GM19468 (cell line): ENCODE results near the gene ADAP1.
"Not testable (repeated sequence)": the region's sequence is repeated elsewhere in the genome, so short reads cannot be mapped to it uniquely, and the experiment has no call there.

Experiments used
- ATAC-seq: cut with Tn5 transposase; IDR thresholded peaks from one replicate; pipeline ENCODE4 v1.9.1; 2021; ENCODE audit warnings: mild to moderate bottlenecking, moderate library complexity, moderate number of reproducible peaks; ENCODE audit not compliant: unreplicated experiment; ENCODE audit errors: extremely low read depth

ADAP1 gene

DNA sequence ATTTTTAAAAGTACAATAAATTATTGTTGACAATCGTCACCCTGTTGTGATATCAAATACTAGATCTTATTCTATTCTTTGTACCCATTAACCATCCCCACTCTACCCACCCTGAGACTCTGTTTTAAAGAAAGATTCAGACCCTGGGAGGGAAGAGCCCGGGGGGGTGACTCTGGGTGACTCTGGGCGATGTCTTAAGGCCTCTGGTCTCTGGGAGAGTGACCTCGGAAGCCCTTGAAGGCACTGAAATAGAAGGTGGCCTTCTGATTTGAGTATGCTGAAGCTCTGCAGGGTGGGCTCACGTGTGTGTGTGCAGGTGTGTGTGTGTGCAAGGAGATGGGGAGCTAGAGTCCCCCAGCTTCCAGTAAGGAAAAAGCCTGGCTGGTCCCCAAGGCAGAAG, 9.7 kb downstream of the ADAP1 start:
- ATAC-seq, result no peak

DNA sequence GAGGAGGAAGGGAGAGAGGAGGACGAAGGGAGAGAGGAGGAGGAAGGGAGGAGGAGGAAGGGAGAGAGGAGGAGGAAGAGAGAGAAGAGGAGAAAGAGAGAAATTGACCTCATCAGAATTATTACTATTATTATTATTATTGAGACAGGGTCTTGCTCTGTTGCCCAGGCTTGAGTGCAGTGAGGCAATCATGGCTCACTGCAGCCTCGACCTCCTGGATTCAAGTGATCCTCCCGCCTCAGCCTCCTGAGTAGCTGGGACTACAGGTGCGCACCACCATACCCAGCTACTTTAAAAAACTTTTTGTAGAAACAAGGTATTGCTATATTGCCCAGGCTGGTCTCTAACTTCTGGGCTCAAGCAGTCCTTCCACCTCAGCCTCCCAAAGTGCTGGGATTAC, 10.7 kb downstream of the ADAP1 start:
- not testable (repeated sequence) for ATAC-seq

DNA sequence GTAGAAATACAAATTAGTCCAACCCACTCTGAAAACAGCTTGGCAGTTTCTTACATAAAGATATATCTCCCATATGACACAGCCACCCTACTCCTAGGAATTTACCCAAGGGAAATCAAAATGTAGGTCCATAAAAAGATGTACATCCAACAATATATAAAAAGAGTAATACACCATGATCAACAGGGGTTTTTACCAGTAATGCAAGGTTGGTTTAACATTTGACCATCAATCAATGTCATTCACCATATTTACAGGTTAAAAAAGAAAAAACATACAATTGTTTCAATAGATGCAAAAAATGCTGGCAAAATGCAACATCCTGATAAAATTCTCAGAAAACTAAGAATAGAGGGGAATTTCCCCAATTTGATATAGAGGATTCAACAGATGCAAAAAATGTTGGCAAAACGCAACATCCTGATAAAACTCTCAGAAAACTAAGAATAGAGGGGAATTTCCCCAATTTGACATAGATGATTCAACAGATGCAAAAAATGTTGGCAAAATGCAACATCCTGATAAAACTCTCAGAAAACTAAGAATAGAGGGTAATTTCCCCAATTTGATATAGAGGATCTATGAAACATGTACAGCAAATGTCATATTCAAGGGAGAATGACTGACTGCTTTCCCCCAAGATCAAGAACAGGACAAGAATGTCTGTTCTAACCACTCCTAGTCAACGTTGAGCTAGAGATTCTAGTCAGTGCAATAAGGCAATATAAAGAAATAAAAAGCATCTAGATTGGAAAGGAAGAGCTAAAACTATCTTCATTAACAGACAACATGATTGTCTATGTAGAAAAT, 13.7 kb downstream of the ADAP1 start:
- ATAC-seq, result no peak

DNA sequence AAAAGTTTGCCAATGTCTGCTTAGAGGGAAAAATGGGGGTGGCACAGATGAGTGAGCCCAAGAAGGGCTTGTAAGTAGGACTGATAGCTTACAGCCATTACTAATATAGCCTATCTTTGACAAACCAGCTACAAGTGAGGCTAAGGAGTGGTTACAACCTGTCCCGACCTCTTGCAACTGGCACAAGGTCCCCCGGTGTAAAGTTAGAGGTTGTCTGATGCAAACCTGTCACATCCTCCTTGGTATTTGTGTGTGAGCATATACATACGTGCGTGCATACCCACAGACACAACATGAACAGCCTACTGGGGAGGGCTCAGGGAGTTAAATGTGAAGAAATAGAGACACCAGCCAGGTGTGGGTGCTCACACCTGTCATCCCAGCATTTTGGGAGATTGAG, 14.6 kb downstream of the ADAP1 start:
- ATAC-seq, result no peak

DNA sequence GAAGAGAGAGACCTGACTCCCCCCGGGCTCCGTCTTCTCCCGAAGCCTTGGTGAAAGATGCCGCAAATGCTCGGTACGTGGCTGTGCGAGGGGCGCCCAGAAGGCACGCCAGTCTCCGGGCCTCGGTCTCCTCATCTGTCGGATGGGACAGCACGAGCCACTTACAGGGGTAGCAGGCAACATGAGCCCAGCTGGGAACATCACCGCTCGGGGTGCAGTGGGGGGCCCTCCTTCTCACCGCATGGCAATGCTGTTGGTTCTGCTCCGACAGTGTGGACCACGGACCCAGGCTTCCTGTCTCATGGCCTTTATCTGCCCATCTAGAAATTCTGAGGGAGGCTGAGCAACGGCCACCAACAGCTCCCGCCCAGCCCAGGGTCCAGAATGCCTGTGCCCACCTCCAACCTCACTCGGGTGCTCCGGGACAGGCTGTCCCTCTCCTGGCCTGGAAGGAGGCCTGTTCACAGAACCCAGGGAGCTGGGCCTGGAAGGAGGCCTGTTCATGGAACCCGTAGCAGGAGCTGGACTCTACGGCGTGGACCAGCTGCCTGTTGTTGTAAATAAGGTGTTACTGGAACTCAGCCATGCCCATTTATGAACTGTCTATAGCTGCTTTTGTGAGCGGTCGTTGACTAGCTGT, 15.8 kb downstream of the ADAP1 start:
- no peak for ATAC-seq

DNA sequence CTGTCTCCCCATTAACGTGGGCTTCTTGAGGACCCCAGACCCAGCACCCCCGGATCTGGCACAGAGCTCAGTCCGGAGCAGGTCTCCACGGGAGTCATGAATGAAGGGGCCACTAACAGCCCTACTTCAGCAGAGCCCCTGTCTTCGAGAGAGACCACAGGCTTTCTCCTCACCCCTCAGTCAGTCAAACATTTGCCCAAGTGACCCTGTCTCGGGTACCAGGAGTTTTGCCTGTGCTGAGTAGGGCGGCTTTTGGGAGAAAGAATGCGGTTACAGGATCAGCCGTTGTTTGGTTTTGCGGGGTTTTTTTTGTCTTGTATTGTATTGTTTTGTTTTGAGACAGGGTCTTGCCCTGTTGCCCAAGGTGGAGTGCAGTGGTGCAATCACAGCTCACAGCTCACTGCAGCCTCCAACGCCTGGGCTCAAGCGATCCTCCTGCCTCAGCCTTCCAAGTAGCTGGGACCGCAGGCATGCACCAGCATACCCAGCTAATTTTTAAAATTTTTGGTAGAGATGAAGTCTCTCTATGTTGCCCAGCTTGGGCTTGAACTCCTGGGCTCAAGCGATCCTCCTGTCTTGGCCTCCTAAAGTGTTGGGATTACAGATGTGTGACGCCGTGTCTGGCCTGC, 16.5 kb downstream of the ADAP1 start:
- no peak for ATAC-seq

DNA sequence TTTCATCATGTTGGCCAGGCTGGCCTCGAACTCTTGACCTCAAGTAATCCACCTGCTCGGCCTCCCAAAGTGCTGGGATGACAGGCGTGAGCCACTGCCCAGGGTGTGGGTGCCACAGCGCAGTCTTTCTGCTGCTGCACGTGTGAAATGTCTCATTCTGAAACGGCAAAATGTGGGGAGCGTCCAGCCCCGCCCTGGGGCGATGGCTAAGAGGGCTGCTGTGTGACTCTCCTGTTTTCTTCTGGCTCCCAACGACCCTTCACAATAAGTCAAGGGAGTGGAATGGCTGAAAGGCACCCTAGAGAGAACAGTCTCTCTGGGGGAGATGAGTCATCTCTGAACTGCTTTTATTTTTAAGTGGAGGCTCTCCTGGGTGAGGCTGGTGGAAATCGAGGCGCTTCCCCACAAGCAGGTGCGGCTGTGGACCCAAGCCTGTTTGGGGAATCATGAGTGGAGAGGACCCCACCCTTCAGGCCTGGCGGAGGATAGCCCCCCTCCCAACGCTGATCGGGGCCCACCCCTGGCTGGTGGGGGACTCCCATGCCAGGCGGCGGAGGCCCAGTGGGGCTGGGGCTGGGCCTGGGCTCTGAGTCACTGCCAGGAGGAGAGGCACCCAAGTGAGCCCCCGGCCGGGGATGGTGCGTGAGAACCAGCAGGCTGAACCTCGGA, 18.0 kb downstream of the ADAP1 start:
- peak; percentile 54 for ATAC-seq

DNA sequence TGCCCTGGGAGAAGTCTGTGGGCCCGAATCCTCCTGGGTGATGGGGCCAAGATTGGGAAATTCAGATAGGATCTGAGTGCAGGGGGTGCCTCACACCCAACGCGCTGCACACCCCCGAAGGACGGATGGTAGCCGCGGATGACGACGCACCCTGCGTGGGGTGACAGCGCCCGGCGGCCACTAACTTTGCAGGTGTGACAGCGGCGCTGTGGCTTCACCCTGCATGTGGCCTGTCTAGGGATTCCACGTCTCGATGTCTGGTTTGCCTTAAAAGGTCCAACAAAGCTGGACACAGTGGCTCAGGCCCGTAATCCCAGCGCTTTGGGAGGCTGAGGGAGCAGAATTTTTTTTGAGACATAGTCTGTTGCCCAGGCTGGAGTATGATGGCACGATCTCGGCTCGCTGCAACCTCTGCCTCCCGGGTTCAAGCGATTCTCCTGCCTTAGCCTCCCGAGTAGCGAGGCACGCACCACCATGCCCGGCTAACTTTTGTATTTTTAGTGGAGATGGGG, 18.6 kb downstream of the ADAP1 start:
- no peak for ATAC-seq

DNA sequence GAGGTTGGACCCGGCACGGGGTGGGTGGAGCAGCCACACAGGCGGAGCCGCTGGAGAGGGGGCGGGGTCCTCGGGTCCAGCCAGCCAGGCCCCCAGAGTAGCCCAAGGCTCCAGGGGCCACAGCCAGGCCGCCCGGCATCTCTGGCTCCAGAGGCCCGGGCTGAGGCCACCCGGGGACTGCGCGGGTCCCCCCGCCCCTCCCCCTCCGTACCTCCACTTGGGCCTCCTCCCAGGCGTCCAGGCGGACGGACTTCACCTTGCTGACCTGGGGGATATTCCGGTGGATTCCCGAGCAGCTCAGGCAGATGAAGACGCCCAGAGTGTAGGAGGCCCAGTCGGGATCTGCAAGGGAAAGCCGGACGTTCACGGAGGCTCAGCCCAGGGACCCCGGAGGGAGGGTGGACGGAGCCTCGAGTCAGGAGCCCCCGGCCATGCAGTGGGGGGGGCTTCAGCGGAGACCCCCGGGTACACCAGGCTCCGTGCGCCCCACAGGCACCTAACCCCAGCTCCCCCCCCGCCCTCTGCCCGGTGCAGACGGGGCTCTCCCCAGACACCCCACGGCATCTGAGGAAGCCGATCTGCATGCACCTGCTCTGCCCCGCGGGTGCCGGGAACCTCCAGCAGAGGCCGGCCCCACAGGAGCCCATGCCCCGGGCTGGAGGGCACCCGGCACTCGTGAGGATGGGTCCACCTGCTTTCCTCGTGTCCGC, 19.2 kb downstream of the ADAP1 start:
- ATAC-seq, result no peak

DNA sequence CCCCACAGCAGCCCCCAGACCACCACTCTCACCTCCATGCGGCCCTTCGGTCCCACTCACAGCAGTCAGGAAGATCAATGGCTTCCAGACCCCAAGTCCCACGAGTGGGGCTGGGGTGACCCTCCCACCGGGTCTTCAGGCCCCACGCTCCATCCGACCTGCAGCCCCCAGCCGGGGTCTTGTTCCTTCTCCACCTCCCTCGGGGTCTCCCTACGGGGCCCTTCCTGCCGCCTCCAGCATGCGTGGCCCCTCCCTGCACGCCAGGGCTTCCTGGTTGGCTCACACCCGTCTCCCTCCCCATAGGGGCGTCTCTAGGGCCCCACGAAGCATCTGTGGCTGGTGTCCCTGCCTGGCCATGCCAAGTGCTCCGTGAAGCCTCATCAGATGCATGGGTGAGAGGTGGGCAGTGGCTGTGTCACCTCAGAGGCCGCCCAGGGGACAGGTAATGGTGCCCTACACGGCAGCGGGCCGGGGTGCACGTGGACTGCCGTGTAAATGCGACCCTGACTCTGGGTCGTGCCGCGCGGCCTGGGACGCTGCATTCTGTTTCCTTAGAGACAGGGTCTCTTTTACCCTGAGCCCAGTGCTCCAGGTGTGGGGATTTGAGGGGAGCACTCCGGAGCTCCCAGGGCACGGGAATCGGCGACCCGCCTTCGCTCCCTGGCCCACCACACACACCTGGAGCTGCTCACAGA, 19.9 kb downstream of the ADAP1 start:
- ATAC-seq, result no peak

DNA sequence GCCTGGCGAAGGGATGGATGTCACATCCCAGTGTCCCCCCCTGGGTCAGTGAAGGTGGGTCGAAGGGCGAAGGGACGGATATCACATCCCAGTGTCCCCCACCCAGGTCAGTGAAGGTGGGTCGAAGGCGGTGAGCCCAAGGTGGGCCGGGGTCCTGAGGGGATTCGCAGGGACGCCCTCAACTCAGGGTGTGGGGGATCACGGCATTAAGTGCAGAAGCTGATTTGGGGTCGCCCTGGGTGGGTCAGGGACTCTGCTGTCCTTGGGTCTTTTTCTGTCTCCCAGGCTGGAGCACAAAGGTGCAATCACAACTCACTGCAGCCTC, 21.9 kb downstream of the ADAP1 start:
- ATAC-seq, result no peak

DNA sequence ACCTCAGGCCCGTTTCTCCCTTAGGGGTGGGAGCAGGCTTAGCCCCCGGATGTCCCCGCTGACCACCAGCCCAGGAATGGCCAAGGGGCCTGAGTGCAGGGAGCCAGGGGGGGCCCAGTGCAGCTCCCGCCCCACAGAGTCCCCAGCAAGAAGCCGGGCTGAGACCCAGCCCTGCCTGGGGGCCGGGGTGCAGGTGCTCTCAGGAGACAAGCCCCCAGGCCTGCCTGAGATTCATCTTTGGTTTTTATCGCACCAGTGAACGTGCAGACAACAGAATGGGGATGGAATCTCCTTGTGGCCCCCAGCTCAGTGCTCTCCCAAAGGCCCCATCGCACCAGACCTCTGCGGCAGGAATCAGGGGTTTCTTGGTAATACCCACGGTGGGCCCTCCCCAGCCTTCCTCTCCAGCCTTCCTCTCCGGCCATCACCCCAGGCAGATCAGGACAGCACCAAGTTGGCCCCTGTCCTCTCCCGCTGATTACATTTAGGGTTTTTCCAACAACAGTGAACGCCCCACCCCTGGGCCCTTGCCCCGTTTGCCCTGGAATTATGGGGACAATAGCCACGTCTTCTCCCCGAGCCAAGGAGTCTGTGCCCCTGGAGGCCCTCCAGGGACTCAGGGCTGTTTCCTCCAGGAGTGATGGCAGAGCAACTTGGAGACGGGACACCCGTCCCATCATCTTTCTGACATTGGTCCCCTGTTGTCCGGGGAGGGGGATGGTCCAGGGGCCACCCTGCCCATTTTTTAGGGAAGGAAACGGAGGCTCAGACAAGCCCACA, 22.4 kb downstream of the ADAP1 start:
- no peak for ATAC-seq

DNA sequence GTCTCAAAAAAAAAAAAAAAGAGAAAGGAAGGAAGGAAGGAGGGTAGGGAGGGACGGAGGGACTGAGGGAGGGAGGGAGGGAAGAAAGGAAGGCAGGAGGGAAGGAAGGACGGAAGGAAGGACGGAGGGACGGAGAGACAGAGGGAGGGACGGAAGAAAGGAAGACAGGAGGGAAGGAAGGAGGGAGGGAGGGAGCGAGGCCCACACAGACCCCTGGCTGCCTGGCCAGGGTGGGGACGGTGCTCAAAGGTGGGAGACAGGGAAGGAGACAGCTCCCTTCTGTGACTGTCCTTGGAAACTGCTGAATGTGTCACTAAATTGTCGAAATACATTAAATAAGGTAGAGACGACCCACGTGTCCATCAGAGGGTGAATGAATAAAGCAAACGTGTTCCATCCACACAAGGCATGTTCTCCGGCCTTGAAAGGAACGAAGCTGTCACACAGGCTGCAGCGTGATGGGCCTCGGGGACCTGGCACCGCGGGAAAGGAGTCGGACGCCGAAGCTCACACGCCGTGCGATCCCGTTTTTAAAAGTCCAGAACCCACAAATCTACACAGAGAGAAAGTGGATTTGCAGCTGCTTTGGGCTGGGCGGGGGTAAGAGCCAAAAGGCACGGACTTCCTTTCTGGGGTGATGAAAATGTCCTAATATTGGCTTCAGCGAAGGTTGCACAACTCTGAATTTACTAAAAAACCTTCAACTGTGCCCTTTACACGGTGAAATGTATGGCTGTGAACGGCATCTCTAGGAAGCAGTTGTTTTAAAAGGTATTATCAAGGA, 23.3 kb downstream of the ADAP1 start:
- ATAC-seq, result no peak

DNA sequence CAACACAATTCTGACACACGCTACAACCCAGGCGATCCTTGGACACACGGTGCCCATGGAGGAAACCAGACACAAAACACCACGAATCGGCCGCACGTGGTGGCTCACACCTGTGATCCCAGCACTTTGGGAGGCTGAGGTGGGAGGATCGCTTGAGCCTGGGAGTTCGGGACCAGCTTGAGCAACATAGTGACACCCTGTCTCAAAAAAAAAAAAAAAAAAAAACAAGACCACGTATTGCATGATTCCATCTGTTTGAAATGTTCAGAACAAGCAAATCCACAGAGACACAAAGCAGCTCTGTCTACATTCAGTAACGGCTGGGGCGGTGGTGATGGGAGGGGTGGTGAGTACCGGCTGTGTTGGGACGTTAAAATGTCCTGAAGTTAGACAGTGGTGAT, 25.2 kb downstream of the ADAP1 start:
- no peak for ATAC-seq

DNA sequence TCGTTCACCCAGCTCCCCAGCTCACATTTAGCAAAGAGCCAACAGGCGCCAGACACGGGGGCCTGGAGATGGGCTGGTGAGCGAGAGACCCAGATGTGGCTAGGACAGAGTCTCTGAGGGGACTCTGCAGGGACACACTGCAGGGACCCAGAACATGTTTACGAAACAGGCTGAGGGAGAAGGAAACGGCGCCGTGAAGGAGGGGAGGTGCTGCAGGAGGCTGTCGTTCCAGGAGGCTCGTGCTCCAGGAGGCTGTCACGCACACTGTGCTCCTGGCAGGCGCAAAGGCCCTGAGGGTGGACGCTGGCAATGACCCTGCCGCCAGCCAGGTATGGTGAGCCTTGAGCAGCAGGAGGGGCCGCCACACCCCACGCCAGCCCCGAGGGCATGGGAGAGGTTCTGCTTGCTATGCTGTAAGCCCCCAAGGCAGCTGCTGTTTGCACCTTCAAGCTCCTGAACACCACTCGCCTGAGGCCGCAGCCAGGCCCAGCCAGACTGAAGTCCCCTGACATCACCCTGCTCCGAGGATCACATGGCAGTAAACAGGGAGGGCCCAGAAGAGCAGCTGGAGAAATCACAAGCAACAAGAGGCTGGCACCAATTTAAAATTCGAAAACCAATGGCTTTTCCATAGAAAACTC, 27.3 kb downstream of the ADAP1 start:
- ATAC-seq, result no peak

DNA sequence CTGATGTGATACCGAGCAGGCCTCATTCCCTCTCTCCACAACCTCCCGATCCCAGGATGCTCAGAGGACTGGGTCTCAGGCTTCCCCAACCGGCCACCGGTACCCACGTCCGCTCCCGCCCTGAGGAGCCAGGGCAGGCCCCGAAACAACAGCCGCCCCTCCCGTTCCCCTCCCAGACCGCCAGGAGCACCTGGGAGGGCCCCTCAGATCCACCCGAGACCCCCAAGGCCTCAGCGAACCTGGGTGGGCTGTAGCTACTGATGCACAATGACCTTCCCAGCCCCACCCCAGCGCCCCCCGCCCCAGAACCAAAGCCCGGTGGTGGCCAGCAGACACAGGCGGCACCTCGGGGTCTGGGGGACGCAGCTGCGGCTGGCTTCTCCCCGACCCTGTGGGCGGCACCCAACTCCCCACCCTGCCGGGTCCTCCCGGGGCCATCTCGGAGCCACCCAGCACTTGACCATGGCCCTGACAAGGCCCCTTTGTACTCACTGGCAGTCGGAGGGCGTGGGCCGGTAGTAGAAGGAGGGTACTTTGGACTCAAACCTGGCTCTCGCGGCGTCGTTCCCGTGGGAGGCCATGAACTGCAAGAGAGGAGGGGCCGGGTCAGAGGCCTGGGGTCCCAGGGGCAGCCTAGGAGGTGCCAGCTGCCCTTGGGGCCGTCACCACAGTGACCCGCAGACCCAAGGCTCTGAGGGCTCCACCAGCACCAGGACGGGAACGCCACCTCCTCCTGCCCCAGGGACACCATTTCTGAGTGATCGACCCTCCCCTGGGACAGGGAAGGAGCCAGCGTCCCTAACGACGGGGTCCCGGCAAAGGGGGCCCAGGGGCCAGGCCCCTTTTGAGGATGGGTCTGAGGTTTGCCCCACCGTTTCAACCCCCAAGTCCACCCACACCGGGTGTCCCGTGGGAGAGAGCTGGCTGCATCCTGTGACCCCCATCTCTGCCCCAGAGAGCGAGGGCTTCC, 28.1 kb downstream of the ADAP1 start:
- no peak for ATAC-seq

DNA sequence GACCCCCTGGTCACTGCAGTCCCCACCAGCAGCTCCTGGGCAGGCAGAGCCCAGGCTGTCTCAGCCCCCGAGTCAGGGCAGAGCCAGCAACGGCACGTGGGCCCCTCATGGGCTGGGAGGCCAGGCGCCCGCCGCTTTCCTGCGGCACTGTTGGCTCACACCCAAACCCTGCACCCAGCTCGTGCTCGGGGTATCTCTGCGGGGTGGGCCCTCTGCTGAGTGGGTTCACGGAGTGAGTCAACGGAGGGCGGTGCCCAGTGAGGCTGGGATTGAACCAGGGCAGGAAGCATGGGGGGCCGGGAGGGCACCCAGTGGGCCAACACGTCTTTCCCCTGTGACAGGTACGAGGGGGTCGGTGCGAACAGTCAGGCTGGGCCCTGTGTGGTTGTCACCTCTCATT, 28.9 kb downstream of the ADAP1 start:
- ATAC-seq, result no peak
